HepG2 (cell line): ENCODE measurements around the gene SYT7. TPM values are rescaled to one million over a fixed set of nuclear protein-coding genes. Genes with fewer than 3 reads are reported as not detected.

Experiments used
- AKAP8 ChIP-seq: sonication (generic); formaldehyde crosslinking; IDR thresholded peaks from 2 replicates; pipeline ENCODE4 v1.5.1; 2020; ENCODE audit warnings: mild to moderate bottlenecking, missing genetic modification reagents
- HMG20A ChIP-seq: IDR thresholded peaks from 2 replicates; pipeline ENCODE4 v1.6.1; 2016; ENCODE audit warnings: borderline replicate concordance
- HNRNPH1 ChIP-seq: fragments of 200-400 bp; formaldehyde crosslinking; optimal IDR thresholded peaks from 2 replicates; pipeline ENCODE3; 2017; ENCODE audit warnings: mild to moderate bottlenecking, low read depth, low read length
- JARID2 ChIP-seq: sonication (generic); formaldehyde crosslinking; IDR thresholded peaks from 2 replicates; pipeline ENCODE4 v1.8.1; 2023; ENCODE audit warnings: missing genetic modification reagents, inconsistent platforms; ENCODE audit not compliant: insufficient replicate concordance
- MAZ ChIP-seq, 2 experiments: sonication (generic) in 1 of 2; formaldehyde crosslinking in 1 of 2; IDR thresholded peaks; 2 replicates each; pipeline versions ENCODE4 v1.5.0 to v1.6.1; 2012 to 2020; ENCODE audit warnings: low read depth in 2 of 2, mild to moderate bottlenecking in 2 of 2, borderline replicate concordance in 1 of 2, improper control_type of control experiment in 1 of 2, low read length in 1 of 2, missing genetic modification reagents in 1 of 2, moderate library complexity in 1 of 2
- NPAS2 ChIP-seq: sonication (generic); formaldehyde crosslinking; IDR thresholded peaks from 2 replicates; pipeline ENCODE4 v1.8.0; 2022; ENCODE audit warnings: mild to moderate bottlenecking, missing genetic modification reagents, borderline replicate concordance
- NR1H2 ChIP-seq: sonication (generic); formaldehyde crosslinking; IDR thresholded peaks from 2 replicates; pipeline ENCODE4 v1.8.1; 2022; ENCODE audit warnings: low read depth, missing genetic modification reagents, borderline replicate concordance
- PAX8 ChIP-seq: sonication (generic); formaldehyde crosslinking; IDR thresholded peaks from 2 replicates; pipeline ENCODE4 v1.8.0; 2022; ENCODE audit warnings: mild to moderate bottlenecking, missing genetic modification reagents, borderline replicate concordance
- PCBP2 ChIP-seq: fragments of 200-400 bp; formaldehyde crosslinking; optimal IDR thresholded peaks from 2 replicates; pipeline ENCODE3; 2018; ENCODE audit warnings: low read length, low read depth; ENCODE audit not compliant: poor library complexity, severe bottlenecking
- REPIN1 ChIP-seq: sonication (generic); formaldehyde crosslinking; IDR thresholded peaks from 2 replicates; pipeline ENCODE4 v1.8.0; 2022; ENCODE audit warnings: missing genetic modification reagents, low read depth, mild to moderate bottlenecking, borderline replicate concordance
- TSC22D2 ChIP-seq: sonication (generic); formaldehyde crosslinking; IDR thresholded peaks from 2 replicates; pipeline ENCODE4 v1.5.1; 2020; ENCODE audit warnings: missing genetic modification reagents, mild to moderate bottlenecking, borderline replicate concordance
- U2AF2 ChIP-seq: fragments of 200-400 bp; formaldehyde crosslinking; IDR thresholded peaks from 2 replicates; pipeline ENCODE4 v1.6.1; 2017; ENCODE audit warnings: low read depth, mild to moderate bottlenecking, low read length
- YY1 ChIP-seq: IDR thresholded peaks from 2 replicates; pipeline ENCODE4 v1.6.1; 2011; ENCODE audit warnings: low read length, low read depth, moderate library complexity, mild to moderate bottlenecking; ENCODE audit not compliant: insufficient read depth, insufficient replicate concordance
- ZFX ChIP-seq: sonication (generic); formaldehyde crosslinking; IDR thresholded peaks from 2 replicates; pipeline ENCODE4 v1.4.0; 2020; ENCODE audit warnings: mild to moderate bottlenecking, low read depth, missing genetic modification reagents, moderate library complexity
- ZNF558 ChIP-seq: sonication (generic); formaldehyde crosslinking; IDR thresholded peaks from 2 replicates; pipeline ENCODE4 v1.9.0; 2022; ENCODE audit warnings: mild to moderate bottlenecking, missing genetic modification reagents, borderline replicate concordance
- ZNF75D ChIP-seq: sonication (generic); formaldehyde crosslinking; IDR thresholded peaks from 2 replicates; pipeline ENCODE4 v1.8.1; 2023; ENCODE audit warnings: missing genetic modification reagents, mild to moderate bottlenecking, borderline replicate concordance
- ZNF773 ChIP-seq: sonication (generic); formaldehyde crosslinking; IDR thresholded peaks from 2 replicates; pipeline ENCODE4 v1.4.0; 2020; ENCODE audit warnings: missing genetic modification reagents, borderline replicate concordance
- ZNF780A ChIP-seq: sonication (generic); formaldehyde crosslinking; IDR thresholded peaks from 2 replicates; pipeline ENCODE4 v1.8.0; 2022; ENCODE audit warnings: mild to moderate bottlenecking, missing genetic modification reagents, moderate library complexity
- ZNF792 ChIP-seq: IDR thresholded peaks from 2 replicates; pipeline ENCODE4 v1.6.1; 2016
- ZNF879 ChIP-seq: sonication (generic); formaldehyde crosslinking; IDR thresholded peaks from 2 replicates; pipeline ENCODE4 v1.8.1; 2023; ENCODE audit warnings: missing genetic modification reagents
- ZNF891 ChIP-seq: sonication (generic); formaldehyde crosslinking; IDR thresholded peaks from 2 replicates; pipeline ENCODE4 v1.5.0; 2020; ENCODE audit warnings: mild to moderate bottlenecking, missing genetic modification reagents
- polyA plus RNA-seq, 8 experiments: library from polyadenylated mRNA; depleted of rRNA in 3 of 8; stranded (reverse) in 7 of 8; unstranded in 1 of 8; fragments of >200 nt; fragmentation: Illumina TruSeq in 4 of 8; extraction: Trizol in 4 of 8; gene quantifications; 2 replicates each; pipeline versions ENCODE4 v1.2.1 to v1.2.3, GENCODE V29; 2011 to 2016; ENCODE audit warnings: low read depth in 4 of 8, missing spikeins in 1 of 8, mixed read lengths in 1 of 8; ENCODE audit not compliant: insufficient read depth in 1 of 8
- total RNA-seq, 5 experiments: library from RNA; depleted of rRNA; stranded (reverse); fragments of >200 nt; fragmentation: Illumina TruSeq; extraction: Trizol; gene quantifications; 2 replicates each; pipeline ENCODE4 v1.2.3, GENCODE V29; 2016; ENCODE audit warnings: low read depth in 1 of 5
- TF ChIP-seq, protein P1 (sequence below): sonication (generic); formaldehyde crosslinking; IDR thresholded peaks from 2 replicates; pipeline ENCODE4 v1.4.0; 2020; ENCODE audit warnings: missing genetic modification reagents
- TF ChIP-seq, protein P2 (sequence below): sonication (generic); formaldehyde crosslinking; IDR thresholded peaks from 2 replicates; pipeline ENCODE4 v1.5.0; 2020; ENCODE audit warnings: mild to moderate bottlenecking, missing genetic modification reagents, moderate library complexity
- TF ChIP-seq, protein P3 (sequence below): sonication (generic); formaldehyde crosslinking; IDR thresholded peaks from 2 replicates; pipeline ENCODE4 v1.4.0; 2020; ENCODE audit warnings: missing genetic modification reagents

The SYT7 gene
- total and polyA plus RNA-seq, 2 of the 13 experiments (the other 11 are each of a cell fraction or from before 2014, with no cell fraction given): 1.4 to 4.4 TPM

DNA sequence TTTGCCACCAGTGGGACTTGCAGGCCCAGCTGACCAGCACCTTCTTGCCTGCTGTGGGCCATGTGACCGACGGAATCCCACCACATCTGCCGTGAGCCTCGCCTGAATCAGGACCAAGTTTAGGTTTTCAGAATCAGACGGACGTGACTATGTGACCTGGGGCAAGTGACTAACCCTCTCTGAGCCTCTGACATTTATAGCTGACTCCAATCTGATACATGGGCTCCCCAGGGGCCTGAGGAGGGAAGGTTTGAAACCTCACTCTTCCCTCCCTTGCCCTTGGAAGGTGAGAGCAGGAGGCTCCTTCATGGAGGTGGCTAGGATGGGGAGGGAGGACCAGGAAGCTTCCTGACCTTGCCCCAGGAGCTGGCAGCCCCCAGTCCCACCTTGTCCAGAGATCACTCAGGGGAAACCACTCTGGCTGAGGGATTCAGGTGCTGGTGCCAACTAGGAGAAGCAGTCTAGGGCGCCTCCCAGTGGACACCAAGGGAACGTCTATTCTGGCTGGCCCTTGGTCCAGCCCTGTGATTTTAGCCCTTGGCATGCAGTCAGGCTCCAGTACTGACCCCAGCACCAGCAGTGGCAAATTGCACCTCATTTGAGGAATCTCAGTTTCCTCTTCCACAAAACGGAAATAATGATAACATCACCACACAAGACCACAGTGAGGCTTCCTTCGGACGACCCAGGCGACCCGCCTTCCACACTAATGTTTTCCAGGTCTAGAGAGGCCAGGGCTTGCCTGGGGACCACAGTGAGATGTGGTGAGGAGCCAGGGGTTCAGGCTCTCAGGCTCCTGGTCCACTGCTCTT is 47.2 kb upstream of the SYT7 start (continued):
- no peak for TF ChIP-seq ZNF773
- TF ChIP-seq ZNF792 (CRISPR knock-in tag): 0 out of 2 replicates have a peak, but pooled peaks have one; percentile 36
- TF ChIP-seq, protein P1, sequence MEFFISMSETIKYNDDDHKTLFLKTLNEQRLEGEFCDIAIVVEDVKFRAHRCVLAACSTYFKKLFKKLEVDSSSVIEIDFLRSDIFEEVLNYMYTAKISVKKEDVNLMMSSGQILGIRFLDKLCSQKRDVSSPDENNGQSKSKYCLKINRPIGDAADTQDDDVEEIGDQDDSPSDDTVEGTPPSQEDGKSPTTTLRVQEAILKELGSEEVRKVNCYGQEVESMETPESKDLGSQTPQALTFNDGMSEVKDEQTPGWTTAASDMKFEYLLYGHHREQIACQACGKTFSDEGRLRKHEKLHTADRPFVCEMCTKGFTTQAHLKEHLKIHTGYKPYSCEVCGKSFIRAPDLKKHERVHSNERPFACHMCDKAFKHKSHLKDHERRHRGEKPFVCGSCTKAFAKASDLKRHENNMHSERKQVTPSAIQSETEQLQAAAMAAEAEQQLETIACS (CRISPR knock-in tag): no peak
- TF ChIP-seq ZNF879: no peak
- no peak for TF ChIP-seq U2AF2
- no peak for TF ChIP-seq ZNF780A (CRISPR knock-in tag)
- TF ChIP-seq, protein P2, sequence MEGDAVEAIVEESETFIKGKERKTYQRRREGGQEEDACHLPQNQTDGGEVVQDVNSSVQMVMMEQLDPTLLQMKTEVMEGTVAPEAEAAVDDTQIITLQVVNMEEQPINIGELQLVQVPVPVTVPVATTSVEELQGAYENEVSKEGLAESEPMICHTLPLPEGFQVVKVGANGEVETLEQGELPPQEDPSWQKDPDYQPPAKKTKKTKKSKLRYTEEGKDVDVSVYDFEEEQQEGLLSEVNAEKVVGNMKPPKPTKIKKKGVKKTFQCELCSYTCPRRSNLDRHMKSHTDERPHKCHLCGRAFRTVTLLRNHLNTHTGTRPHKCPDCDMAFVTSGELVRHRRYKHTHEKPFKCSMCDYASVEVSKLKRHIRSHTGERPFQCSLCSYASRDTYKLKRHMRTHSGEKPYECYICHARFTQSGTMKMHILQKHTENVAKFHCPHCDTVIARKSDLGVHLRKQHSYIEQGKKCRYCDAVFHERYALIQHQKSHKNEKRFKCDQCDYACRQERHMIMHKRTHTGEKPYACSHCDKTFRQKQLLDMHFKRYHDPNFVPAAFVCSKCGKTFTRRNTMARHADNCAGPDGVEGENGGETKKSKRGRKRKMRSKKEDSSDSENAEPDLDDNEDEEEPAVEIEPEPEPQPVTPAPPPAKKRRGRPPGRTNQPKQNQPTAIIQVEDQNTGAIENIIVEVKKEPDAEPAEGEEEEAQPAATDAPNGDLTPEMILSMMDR (CRISPR knock-in tag): peak; percentile 94
- no peak for TF ChIP-seq HMG20A (CRISPR knock-in tag)
- TF ChIP-seq PCBP2: no peak
- TF ChIP-seq ZNF558 (CRISPR knock-in tag): no peak
- no peak for TF ChIP-seq JARID2 (CRISPR knock-in tag)
- no peak for TF ChIP-seq AKAP8 (CRISPR knock-in tag)
- 0 out of 2 replicates have a peak, but pooled peaks have one; percentile 17 for TF ChIP-seq ZFX (CRISPR knock-in tag)
- TF ChIP-seq YY1: no peak
- TF ChIP-seq NPAS2 (CRISPR knock-in tag): no peak
- TF ChIP-seq, protein P3, sequence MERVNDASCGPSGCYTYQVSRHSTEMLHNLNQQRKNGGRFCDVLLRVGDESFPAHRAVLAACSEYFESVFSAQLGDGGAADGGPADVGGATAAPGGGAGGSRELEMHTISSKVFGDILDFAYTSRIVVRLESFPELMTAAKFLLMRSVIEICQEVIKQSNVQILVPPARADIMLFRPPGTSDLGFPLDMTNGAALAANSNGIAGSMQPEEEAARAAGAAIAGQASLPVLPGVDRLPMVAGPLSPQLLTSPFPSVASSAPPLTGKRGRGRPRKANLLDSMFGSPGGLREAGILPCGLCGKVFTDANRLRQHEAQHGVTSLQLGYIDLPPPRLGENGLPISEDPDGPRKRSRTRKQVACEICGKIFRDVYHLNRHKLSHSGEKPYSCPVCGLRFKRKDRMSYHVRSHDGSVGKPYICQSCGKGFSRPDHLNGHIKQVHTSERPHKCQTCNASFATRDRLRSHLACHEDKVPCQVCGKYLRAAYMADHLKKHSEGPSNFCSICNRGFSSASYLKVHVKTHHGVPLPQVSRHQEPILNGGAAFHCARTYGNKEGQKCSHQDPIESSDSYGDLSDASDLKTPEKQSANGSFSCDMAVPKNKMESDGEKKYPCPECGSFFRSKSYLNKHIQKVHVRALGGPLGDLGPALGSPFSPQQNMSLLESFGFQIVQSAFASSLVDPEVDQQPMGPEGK (CRISPR knock-in tag): 0 out of 2 replicates have a peak, but pooled peaks have one; percentile 27
- no peak for TF ChIP-seq HNRNPH1
- TF ChIP-seq MAZ (IDR thresholded peaks at IDR 0.05; ENCODE audit: borderline replicate concordance, low read depth, low read length): no peak
- TF ChIP-seq MAZ (CRISPR knock-in tag; IDR thresholded peaks at IDR 0.05; ENCODE audit: low read depth): no peak
- no peak for TF ChIP-seq NR1H2 (CRISPR knock-in tag)
- TF ChIP-seq REPIN1 (CRISPR knock-in tag): no peak
- TF ChIP-seq TSC22D2 (CRISPR knock-in tag): no peak
- no peak; the same call in 1 of the 2 replicates for TF ChIP-seq ZNF891 (CRISPR knock-in tag)
- no peak for TF ChIP-seq ZNF75D (CRISPR knock-in tag)
- TF ChIP-seq PAX8 (CRISPR knock-in tag): no peak
